OCI-LY1 (cell line): ENCODE results near the gene SMAP2.

Source experiments
- H2AFZ ChIP-seq: fragments of 200-600 bp; sonication (generic), shearing (Covaris generic); 2 replicates; pipeline ENCODE4 v1.6.0; 2014; ENCODE audit warnings: antibody characterized with exemption, mild to moderate bottlenecking, low read length
- H3F3A ChIP-seq: fragments of 200-600 bp; sonication (generic), shearing (Covaris generic); 2 replicates; pipeline ENCODE4 v1.6.0; 2014; ENCODE audit warnings: mild to moderate bottlenecking, antibody characterized with exemption, low read length, moderate library complexity; ENCODE audit not compliant: insufficient read depth
- H3K27ac ChIP-seq: fragments of 200-600 bp; sonication (generic); 2 replicates; pipeline ENCODE4 v1.5.1; 2014; ENCODE audit warnings: low read length, mixed run types, mild to moderate bottlenecking, low read depth; ENCODE audit not compliant: poor library complexity, severe bottlenecking
- H3K27me3 ChIP-seq: fragments of 200-600 bp; sonication (generic); 2 replicates; pipeline ENCODE4 v1.6.0; 2014; ENCODE audit warnings: antibody characterized with exemption, mild to moderate bottlenecking, low read length, moderate library complexity; ENCODE audit not compliant: insufficient read depth
- H3K36me3 ChIP-seq: fragments of 200-600 bp; sonication (generic); 2 replicates; pipeline ENCODE4 v1.6.1; 2014; ENCODE audit warnings: mild to moderate bottlenecking, antibody characterized with exemption, low read length, moderate library complexity, mixed read lengths; ENCODE audit not compliant: insufficient read depth
- H3K4me1 ChIP-seq: fragments of 200-600 bp; sonication (generic); 2 replicates; pipeline ENCODE4 v1.5.1; 2014; ENCODE audit warnings: mild to moderate bottlenecking, low read length, moderate library complexity; ENCODE audit not compliant: insufficient read depth, severe bottlenecking
- H3K4me2 ChIP-seq: fragments of 200-600 bp; sonication (generic), shearing (Covaris generic); 2 replicates; pipeline ENCODE4 v1.6.1; 2014; ENCODE audit warnings: low read length
- H3K4me3 ChIP-seq: fragments of 200-600 bp; sonication (generic); 2 replicates; pipeline ENCODE4 v1.5.1; 2014; ENCODE audit warnings: low read length, low read depth, mild to moderate bottlenecking, mixed read lengths; ENCODE audit not compliant: poor library complexity, severe bottlenecking
- H3K79me2 ChIP-seq: fragments of 200-600 bp; shearing (Covaris generic); 2 replicates; pipeline ENCODE4 v1.6.1; 2016; ENCODE audit warnings: mixed run types, low read length, mixed read lengths; ENCODE audit not compliant: insufficient read depth
- H3K9ac ChIP-seq: fragments of 200-600 bp; sonication (generic), shearing (Covaris generic); 2 replicates; pipeline ENCODE4 v1.6.1; 2014; ENCODE audit warnings: mild to moderate bottlenecking, low read length, mixed read lengths
- H3K9me2 ChIP-seq: fragments of 200-600 bp; sonication (generic), shearing (Covaris generic); 2 replicates; pipeline ENCODE4 v1.6.1; 2014; ENCODE audit warnings: low read depth, mild to moderate bottlenecking, low read length, mixed read lengths
- H3K9me3 ChIP-seq: fragments of 200-600 bp; shearing (Covaris generic); 2 replicates; pipeline ENCODE4 v1.6.1; 2014; ENCODE audit warnings: low read length, mixed read lengths
- H4K20me1 ChIP-seq: fragments of 200-600 bp; sonication (generic), shearing (Covaris generic); 2 replicates; pipeline ENCODE4 v1.6.0; 2016; ENCODE audit warnings: mild to moderate bottlenecking, low read length; ENCODE audit not compliant: insufficient read depth
- CTCF ChIP-seq: fragments of 200-600 bp; sonication (generic), shearing (Covaris generic); IDR thresholded peaks from 2 replicates; pipeline ENCODE4 v1.5.1; 2017; ENCODE audit warnings: mild to moderate bottlenecking, antibody characterized with exemption, low read length, moderate library complexity, mixed read lengths
- EZH2 ChIP-seq: fragments of 200-600 bp; sonication (generic), shearing (Covaris generic); IDR thresholded peaks from 2 replicates; pipeline ENCODE4 v1.8.0; 2017; ENCODE audit warnings: borderline replicate concordance, mixed run types, mild to moderate bottlenecking, antibody characterized with exemption, low read length, moderate library complexity, mixed read lengths

The SMAP2 gene

DNA sequence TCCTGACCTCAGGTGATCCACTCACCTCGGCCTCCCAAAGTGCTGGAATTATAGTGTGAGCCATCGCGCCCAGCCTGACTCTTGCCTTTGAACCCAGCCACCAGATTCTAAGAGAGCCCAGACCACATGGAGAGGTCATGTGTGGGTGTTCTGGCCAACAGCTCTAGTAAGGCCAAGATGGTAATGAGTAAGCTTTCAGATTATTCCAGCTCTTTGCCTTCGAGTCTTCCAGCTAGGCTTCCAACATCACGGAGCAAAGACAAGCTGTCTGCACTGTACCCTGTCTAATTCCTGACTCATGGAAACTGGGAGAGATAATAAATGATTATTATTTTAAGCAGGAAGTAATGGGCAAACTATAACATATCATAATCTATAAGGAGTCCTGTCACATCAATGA is 61.9 kb downstream of the SMAP2 start:
- H3K9ac ChIP-seq: no peak overlapping the region
- H3K4me1 ChIP-seq: no peaks in the 10 kb centered on the region
- no peak for TF ChIP-seq CTCF
- no peak for TF ChIP-seq EZH2
- H2AFZ ChIP-seq: no peak overlapping the region
- no peaks in the 10 kb centered on the region for H3K36me3 ChIP-seq
- H3K4me2 ChIP-seq: no peak overlapping the region
- no peaks in the 10 kb centered on the region for H3K79me2 ChIP-seq
- H3F3A ChIP-seq: no peaks in the 10 kb centered on the region
- H3K27me3 ChIP-seq: no peaks in the 10 kb centered on the region
- no peak overlapping the region for H3K27ac ChIP-seq
- H3K9me3 ChIP-seq: no peaks in the 10 kb centered on the region
- no peaks in the 10 kb centered on the region for H3K9me2 ChIP-seq
- H3K4me3 ChIP-seq: no peak overlapping the region
- no peaks in the 10 kb centered on the region for H4K20me1 ChIP-seq

DNA sequence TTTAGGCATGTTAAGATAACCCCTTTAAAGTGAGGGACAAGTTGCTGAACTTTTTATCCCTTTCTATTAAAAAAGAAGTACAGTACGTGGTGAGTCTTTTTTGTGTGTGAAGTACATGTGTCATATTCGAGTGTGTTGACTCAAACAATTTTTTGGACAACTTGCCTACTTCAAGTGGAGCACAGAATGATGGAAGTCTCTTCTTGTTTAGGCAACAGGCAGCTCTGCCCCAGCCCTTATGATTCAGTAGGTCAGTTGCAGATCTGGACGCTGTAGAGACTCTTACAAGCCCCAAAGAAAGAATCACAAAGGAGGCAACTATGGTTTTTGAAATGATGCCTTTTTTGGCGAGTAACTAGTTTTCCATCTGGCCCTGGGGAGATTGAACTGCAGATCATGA is 62.3 kb downstream of the SMAP2 start:
- Histone ChIP-seq H3K4me1 (no peaks in the 10 kb centered on the region), H3K9ac (no peak overlapping the region), H3K9me3 (no peaks in the 10 kb centered on the region), H3K9me2 (no peaks in the 10 kb centered on the region), H3F3A (no peaks in the 10 kb centered on the region), H4K20me1 (no peaks in the 10 kb centered on the region), H3K27ac (no peak overlapping the region), H3K27me3 (no peaks in the 10 kb centered on the region), H3K79me2 (no peaks in the 10 kb centered on the region), H3K4me3 (no peak overlapping the region), H2AFZ (no peak overlapping the region), H3K36me3 (no peaks in the 10 kb centered on the region), H3K4me2 (no peak overlapping the region)
- TF ChIP-seq CTCF: no peak
- no peak for TF ChIP-seq EZH2

- Histone ChIP-seq H4K20me1 (no peaks in the 10 kb centered on the region), H3K9me3 (no peaks in the 10 kb centered on the region), H3K9me2 (no peaks in the 10 kb centered on the region), H3K4me2 (no peak overlapping the region), H3K36me3 (no peaks in the 10 kb centered on the region), H2AFZ (no peak overlapping the region), H3K4me3 (no peak overlapping the region), H3K27ac (no peak overlapping the region), H3F3A (no peaks in the 10 kb centered on the region), H3K4me1 (no peaks in the 10 kb centered on the region), H3K79me2 (no peaks in the 10 kb centered on the region), H3K27me3 (no peaks in the 10 kb centered on the region), H3K9ac (no peak overlapping the region)
- no peak for TF ChIP-seq EZH2
- TF ChIP-seq CTCF: peak; percentile 89
Observed at GRCh38 chr1:40438391-40439015, 65.0 kb downstream of the SMAP2 start.
